GM21529 (cell line): ENCODE data around the gene EVPLL.
A peak's percentile ranks its signal among the peaks of the same experiment; 100 is the strongest.
"Not testable (repeated sequence)": the region's sequence is repeated elsewhere in the genome, so short reads cannot be mapped to it uniquely, and the experiment has no call there.

Experiments used
- ATAC-seq: cut with Tn5 transposase; IDR thresholded peaks from one replicate; pipeline ENCODE4 v1.9.1; 2021; ENCODE audit not compliant: unreplicated experiment

EVPLL gene

DNA sequence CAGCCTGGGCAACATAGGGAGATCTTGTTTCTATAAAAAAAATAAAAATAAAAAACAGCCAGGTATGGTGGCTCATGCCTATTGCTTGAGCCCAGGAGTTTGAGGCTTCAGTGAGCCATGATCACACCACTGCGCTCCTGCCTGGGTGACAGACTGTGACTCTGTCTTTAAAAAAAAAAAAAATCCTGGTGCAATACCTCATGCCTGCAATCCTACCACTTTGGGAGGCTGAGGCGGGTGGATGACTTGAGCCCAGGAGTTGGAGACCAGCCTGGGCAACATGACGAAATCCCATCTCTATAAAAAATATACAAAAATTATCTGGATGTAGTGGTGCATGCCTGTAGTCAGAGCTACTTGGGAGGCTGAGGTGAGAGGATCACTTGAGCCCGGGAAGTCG is 1.0 kb downstream of the EVPLL start:
- ATAC-seq = not testable (repeated sequence)

DNA sequence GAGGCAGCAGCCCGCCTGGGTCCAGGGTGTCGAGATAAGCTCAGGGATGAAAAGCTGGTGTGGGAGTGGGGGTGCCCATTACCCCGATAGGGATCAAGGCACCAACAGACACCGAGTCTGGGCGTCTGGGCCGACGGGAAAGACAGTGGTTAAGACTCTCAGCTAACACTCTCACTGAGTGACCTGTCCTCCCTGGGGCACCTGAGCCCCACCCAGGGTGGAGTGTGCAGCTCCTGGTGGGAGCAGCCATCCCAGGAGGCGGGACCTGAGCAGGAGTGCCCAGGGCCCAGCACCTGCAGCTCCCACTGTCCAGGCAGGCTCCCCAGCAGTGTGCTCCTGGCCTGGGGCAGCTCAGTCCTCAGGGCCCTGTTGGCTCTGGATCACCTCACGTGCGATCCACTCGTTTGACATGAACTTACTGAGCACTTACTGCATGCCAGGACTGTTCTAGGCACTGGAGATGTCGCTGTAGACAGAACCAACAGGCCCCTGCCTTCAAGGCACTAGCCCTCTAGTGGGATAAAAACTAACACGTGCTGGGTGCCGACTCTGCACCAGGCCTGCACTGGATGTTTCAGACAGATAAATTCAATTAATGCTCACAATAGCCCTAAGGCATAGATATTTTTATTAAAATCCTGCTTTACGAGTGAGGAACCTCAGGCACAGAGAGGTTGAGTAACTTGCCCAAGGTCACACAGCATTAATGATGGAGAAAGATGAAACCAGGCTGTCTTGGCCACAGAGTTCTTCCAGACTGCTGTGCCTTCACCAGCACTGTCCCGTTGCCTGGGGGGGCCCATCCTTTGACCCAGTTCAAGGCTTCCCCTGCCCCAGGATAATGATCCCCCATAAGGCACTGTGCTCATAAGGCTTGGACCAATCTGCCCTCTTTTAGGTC is 1.9 kb downstream of the EVPLL start:
- no peak for ATAC-seq

- ATAC-seq = no peak
These were observed 3.0 kb downstream of the EVPLL start for GRCh38 chr17:18380471-18381157.

- no peak for ATAC-seq
These were observed 3.8 kb downstream of the EVPLL start for GRCh38 chr17:18381158-18381952.

DNA sequence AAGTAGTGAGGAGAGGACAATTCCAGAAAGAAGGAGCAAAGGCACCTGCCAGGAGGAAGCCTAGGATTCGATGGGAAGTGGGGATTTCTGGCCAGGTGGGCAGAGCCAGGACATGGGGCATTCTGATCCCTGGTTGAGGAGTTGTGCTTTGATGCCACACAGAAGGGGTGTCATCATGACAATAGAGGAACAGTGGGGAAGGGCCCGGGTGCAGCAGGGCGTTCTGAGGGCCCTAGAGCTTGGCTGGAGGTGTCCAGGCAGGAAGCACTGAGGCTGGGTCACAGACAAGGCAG is 4.3 kb downstream of the EVPLL start:
- no peak for ATAC-seq

GRCh38 chr17:18382441-18383078 is 5.0 kb downstream of the EVPLL start:
- no peak for ATAC-seq

- ATAC-seq = not testable (repeated sequence)
These were observed 5.5 kb downstream of the EVPLL start for GRCh38 chr17:18383079-18383481.

- not testable (repeated sequence) for ATAC-seq
These were observed 6.7 kb downstream of the EVPLL start for GRCh38 chr17:18384271-18384670.

- ATAC-seq = not testable (repeated sequence)
These were observed 10.0 kb downstream of the EVPLL start for GRCh38 chr17:18387583-18387982.

- not testable (repeated sequence) for ATAC-seq
These were observed 10.7 kb downstream of the EVPLL start for GRCh38 chr17:18388266-18388665.

- ATAC-seq = not testable (repeated sequence)
These were observed 11.2 kb downstream of the EVPLL start for GRCh38 chr17:18388728-18389127.

GRCh38 chr17:18401872-18402590 is 24.5 kb downstream of the EVPLL start:
- ATAC-seq = not testable (repeated sequence)

DNA sequence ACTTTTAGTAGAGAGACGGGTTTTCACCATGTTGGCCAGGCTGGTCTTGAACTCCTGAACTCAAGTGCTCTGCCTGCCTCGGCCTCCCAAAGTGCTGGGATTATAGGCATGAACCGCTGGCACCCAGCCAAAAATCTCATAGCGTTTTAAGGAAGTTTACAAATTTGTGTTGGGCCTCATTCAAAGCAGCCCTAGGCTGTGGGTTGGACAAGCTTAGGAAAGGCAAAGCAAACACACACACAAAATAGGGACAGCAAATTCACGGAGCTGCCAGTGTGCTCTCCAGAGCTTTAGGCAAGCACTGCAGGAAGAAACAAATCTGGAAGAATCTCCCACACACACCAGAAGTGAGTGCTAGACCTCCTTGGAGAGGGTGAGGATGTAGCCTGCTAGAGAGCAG is 25.6 kb downstream of the EVPLL start:
- ATAC-seq = peak; percentile 21

DNA sequence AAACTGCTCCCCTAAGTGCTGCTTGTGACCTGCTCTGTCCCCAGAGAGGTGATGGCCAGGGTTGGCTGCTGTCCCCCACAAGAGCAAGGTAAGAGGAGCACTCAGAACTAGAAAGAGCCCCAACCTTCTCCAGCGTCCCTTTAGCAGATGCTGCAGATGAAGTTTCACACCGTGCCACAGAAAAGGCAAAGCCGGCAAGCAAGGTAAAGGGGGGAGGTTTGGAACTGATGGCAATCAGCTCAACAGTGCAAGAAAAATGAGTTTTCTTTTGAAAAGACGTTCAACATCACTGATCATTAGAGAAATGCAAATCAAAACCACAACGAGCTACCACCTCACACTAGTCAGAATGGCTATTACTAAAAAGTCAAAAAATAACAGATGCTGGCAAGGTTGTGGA is 26.0 kb downstream of the EVPLL start:
- peak; percentile 95 for ATAC-seq

DNA sequence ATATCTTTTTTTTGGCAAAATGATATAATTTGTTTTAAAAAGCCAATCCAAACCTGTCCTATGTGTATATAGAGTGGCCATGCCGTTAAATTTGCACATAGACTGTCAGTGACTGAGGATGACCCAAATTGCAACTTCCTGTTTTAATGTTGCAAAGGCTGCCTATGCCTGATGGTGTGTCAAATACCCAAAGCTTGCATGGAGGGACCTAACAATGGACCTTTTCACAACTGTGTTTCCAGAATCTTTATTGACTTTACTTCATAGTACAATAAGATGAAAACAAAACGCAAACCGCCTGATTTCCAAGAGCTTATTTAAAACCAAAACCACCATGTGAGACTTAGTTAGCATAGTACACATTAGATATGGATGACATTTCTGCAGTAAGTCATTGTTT is 31.3 kb downstream of the EVPLL start:
- not testable (repeated sequence) for ATAC-seq

GRCh38 chr17:18409321-18409720 is 31.7 kb downstream of the EVPLL start:
- not testable (repeated sequence) for ATAC-seq

DNA sequence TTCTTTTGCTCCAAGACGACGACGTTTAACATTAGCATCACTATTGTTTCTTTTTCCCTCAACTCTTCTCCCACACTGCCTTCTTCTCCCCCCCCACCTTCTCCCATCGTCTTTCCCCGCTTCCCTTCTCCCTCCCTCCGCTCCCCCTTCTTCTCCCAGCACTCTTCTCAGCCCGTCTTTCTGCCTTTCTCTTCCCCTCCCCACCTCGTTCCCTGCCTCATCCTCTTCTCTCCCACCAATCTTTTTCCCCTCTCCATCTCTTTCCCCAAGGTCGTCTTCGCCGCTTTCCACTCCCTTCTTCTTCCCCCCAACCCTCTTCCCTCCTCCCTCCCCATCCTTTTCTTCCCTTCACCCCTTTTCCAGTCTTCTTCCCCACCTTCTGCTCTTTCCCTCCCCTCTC is 33.2 kb downstream of the EVPLL start:
- ATAC-seq = not testable (repeated sequence)

GRCh38 chr17:18411377-18411864 is 33.8 kb downstream of the EVPLL start:
- peak; percentile 15 for ATAC-seq

DNA sequence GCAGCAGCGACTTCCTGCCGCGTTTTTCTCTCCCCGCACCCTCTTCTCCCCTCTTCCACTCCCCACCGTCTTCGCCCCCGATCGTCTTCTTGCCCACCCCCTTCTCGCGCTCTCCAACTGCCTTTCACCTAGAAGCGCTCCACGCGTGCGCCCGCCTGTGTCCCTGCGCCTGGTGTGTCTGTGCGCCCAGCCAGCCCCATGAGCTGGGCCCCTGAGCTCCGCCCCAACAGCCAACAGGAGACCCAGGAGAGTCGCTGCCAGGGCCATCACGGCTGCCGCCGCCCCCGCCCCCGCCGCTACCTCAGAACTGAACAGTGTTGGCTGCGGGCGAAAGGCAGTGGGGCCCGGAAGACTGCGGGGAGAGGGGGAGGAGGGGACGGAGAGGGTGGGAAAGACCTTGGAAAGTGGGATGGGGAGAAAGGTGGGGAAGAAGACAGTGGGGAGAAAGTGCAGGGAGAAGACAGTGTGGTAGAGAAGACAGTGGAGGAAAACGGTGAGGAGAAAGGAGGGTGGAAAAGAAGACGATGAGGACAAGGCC is 34.5 kb downstream of the EVPLL start:
- ATAC-seq = peak; percentile 68

DNA sequence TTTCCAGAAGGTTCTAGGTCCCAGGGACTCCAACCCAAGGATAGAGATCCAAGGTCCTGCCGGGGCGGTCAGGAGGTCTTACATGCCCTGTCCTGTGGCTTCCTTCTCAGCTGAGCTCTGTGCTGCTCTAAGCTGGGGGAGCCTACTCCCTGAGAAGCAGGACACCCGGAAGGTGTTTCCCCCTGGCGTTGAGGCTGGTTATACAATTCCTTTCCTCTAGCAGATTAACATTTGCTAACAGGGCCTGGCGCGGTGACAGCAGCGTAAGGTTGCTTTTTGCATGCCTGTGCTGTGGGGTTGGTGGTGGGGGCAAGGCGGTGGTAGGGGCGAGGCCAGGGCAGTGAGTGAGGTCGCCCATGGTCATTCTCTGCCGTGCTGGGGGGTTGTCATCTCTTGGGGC is 43.9 kb downstream of the EVPLL start:
- ATAC-seq = not testable (repeated sequence)
